Activated CD4-positive, alpha-beta T cell treated with anti-CD3 and anti-CD28 coated beads for 24 hours (primary cell): ENCODE measurements around the gene EML6.
A peak's percentile ranks its signal among the peaks of the same experiment; 100 is the strongest.

ENCODE experiments used
- DNase-seq, 2 donors: peaks; one replicate each; pipeline ENCODE4 v3.0.0-alpha.2; 2020; ENCODE audit warnings: low read depth in 2 of 2

The EML6 gene

GRCh38 chr2:54999182-54999581 lies 275.7 kb downstream of the EML6 start:
- no peak for DNase-seq

DNA sequence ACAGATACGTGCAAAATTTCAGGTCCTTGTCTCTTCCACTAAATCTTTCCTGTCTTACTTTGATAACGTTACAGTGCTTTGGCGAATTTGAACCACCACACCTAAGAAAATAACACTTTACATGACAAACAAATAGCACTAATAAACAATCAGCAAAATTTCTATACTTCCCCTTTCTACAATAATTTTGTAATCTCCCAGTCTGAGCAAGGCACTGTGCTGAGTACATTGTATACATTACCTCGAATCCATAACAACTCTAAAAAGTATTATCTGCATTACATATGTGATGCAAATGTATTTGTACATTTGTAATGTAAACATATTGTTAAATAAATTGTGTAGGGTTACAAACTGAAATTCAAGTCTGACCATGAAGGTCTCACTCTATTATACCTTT lies 276.9 kb downstream of the EML6 start:
- no peak for DNase-seq

DNA sequence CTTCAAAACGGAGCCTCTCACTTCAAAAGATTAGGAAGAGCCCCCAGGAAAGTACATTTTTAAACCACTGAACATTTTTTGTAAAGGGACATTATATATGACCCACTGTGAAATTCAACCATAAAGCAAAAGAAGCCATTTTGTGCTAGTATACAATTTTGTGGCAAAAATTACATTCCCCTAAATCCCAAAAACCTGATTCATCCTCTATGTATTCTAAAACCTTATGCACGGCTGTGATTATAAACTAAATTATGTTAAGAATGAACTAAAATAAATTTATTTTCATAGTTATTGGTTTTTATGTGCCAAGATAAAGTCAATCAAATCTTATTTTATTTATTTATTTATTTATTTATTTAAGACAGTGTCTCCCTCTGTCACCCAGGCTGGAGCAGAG lies 278.3 kb downstream of the EML6 start:
- no peak for DNase-seq

DNA sequence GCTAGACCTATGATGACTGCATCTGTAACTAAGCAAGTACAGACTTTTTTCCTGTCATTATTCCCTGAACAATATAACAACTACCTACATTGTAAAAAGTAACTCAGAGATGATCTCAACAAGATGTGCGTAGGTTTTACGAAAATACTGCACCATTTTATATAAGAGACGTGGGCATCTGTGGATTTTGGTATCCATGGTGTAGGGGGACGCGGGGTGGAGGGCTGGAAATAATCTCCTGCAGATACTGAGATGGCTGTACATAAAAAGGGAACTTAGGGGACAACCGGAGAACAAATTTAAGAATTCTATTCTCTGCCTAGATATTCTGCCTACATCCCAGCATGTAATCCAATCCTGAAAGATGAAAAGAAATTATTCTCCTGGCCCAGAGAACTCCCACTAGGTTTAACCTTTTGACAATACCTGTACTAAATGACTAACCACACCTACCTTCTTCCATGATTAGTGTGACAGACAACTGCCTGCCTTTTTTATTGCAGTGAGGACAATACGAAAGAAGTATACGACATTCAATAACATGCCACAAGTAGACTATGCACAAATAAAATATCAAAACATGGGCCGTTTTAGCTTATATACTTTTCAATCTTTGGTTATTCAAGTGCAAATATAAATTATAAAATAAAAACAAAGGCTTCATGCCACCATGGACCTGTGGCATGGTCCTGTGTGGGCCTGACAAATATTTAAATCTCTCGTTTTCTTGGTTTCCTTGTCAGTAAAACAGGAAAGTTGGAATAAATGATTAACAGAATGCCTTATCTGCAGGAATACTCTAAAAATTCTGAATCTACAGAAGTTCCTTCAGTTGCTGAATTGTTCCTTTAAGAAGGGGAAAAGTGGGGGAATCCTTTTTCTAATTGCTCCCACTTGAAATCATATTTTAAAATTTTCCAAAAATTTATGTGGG lies 280.5 kb downstream of the EML6 start:
- no peak for DNase-seq

- no peak for DNase-seq
Observed at GRCh38 chr2:55006306-55006705, 282.8 kb downstream of the EML6 start.

DNA sequence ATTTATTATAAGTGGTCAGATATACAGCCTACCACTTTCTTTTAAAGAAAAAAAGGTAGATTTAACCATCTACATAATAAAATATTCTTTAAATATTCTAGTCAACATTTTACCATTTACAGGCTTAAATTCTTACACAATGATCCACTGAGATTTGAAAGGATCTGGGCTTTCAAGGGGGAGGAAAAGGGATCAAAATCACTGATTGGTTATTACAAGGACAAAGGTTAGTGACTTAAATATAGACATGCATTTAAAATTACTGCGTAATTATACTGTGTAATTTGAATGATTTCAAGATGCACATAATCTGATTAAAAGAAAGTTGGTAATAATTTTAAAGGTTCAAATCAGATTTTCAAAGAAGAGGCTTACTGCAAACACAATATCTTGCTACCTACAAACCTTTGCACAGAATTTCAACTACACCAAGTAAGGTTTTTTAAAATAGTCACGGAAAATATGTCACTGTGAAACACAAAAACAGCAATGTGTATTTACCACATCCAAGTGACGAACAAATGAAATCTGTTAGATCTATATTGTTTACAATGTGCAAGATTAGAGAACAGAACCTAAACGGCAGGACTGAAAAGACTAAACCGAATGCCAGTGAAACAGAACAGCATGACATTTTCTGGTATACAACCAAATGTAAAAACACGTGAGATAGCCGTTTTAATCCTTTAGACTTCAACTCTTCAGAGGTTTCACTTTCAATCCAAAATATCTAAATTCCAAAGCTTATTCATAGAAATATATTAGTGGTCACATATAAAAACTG lies 286.0 kb downstream of the EML6 start:
- DNase-seq, result no peak

GRCh38 chr2:55010149-55010591 lies 286.7 kb downstream of the EML6 start:
- no peak for DNase-seq

- no peak for DNase-seq
Observed at GRCh38 chr2:55010915-55011314, 287.5 kb downstream of the EML6 start.

DNA sequence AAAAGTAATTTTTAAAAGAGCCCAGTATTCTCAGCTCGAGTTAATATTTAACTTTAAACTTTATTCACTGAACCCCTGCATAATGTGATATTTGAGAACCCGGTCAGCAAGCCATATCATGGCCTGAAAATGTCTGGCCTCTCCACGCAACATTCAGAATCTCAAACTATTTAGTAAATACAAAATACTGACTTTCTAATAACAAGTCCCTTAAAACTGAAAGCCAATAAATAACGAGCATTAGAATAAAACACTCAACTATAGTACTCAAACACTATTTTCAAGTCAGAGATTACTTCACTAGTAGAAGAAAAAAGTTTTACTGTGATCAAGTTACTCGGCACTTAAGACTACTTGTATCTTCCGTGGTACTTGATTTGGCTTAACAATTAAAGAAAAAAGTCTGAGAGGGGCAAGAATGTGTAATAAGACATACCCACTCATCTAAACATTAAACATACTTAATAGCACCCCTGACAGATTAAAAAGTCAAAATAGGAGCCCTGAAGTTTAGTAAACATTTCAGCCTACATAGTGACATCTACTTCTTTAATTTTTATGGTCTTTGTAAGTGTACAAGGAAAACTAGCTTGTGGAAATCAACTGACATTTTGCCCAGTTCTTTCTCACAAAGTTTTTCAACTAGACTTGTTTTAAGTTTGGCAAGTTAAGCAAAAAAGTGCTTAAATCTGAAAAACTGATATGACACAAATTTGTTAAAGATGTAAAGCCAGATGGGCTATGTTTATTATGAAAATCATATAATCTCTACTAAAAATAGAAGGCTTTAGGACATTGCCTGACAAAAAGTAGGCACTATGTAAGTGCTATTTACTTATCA lies 288.6 kb downstream of the EML6 start:
- DNase-seq, result no peak

- no peak for DNase-seq
Observed at GRCh38 chr2:55012672-55013484, 289.4 kb downstream of the EML6 start.

DNA sequence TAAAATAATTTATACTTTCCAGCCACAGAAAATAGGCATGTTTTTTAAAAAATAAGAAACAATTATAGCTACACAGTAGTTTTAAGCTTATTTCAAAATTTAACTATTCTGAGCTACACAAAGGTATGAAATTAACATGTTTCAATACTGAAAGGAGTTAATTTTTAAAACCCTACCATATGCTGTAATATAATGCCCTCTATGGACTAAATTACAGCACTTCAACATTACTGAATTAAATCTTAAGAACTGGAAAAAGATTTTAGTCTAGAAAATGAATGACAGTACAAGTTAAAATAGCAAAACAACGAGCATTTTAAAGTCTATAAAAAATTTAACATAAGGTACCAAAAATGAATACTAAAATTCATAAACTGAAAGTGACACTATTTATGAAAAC lies 290.5 kb downstream of the EML6 start:
- no peak for DNase-seq

DNA sequence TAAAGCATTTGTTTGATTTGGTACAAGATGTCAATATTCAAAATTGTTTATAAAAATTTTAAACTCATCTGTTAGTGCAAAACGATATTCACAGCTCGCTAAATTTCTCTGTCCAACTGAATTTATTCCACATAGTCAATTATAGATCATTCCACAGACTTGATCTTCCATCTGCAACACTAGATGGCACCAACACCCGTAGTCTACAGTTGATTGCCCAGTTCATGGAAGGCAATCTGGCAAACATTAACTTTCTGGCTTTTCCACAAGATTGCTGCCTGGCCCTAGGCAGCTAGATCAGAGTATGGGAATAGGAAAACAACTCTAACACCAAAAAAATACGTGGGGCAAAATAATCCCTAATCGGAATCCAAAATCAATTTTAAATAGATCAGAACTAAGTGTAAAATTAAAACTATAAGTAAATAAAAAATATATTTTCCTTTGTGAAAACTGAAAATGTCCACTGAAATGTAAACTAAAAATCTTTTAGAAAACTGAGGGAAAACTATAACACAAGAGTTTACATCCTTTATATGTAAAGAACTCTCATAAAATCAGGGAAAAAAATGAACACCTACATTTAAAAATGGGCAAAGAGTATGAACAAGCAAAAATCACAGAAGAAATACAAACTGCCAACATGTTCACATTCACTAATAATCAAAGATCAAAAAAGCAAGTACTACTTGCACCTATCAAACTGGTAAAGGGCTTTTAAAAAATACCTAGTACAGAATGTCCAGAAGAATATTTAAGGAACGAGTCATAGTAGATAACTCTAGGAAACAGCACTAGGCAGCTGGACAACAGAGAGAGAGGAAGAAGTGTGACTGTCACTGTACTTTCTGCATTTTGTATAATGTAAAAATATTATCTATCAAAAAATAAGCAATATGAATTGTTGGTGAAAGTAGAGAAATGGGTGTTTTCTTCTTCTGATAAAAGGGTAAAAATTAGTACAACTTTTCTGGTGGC lies 291.8 kb downstream of the EML6 start:
- DNase-seq, result peak in 1 of 2 donors; percentile 21

GRCh38 chr2:55017428-55017827 lies 294.0 kb downstream of the EML6 start:
- DNase-seq, result no peak

- no peak for DNase-seq
Observed at GRCh38 chr2:55017880-55018279, 294.4 kb downstream of the EML6 start.

DNA sequence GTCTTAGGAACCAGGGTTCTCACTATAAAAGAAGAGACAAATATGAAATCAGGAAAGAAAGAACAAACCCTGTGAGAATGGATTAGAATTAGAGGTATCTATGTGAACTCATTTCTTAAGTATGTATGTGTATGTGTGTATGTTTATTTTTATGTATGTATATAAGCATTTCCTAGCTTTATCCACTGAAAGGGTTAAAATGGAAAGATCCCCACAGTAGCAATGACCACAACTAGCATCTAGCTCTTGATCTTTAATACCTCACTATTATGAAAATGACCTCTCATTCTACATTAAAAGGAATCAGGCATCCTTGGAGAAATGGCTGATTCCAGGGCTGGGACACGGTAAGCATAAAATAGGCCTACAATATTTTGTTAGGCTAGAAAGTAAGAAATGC lies 295.2 kb downstream of the EML6 start:
- no peak for DNase-seq

DNA sequence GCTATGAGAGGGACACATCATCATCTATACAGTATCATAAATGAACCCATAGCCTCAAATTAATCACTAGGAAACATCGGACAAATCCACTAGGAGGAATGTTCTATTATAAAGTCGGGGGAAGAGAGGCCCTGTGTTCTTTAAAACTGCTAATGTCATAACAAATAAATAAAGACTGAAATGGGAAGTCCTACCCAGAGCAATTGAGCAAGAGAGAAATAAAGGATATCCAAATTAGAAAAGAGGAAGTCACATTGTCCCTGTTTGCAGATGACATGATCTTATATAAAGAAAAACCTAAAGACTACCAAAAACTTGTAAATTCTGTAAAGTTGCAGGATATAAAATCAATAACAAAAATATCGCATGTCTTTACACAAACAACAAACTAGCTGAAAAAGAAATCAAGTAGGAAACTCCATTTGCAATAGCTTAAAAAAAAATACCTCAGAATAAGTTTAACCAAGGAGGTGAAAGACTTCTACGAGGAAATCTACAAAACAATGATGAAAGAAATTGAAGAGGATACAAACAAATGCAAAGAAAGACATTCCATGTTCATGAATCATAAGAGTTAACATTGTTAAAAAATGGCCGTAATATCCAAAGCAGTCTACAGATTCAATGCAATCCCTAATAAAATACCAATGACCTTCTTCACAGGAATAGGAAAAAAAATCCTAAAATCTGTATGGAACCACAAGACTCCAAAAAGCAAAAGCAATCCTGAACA lies 296.2 kb downstream of the EML6 start:
- DNase-seq, result no peak
